ENCODE data around the gene KNDC1. TPM values are rescaled to one million over a fixed set of nuclear protein-coding genes. Genes with fewer than 3 reads are reported as not detected.

The KNDC1 gene
- total RNA-seq, 1 experiment from 2014 or later = 15.7 TPM

GRCh38 chr10:133194151-133194550 is 34.1 kb downstream of the KNDC1 start:
- H3K9ac ChIP-seq (ENCODE audit: extremely low read depth, insufficient read length, low read length) = no peak overlapping the region

More at GRCh38 chr10:133194151-133194550, 34.1 kb downstream of the KNDC1 start:
- Histone ChIP-seq H3K79me2 (ENCODE audit: insufficient read depth, low read length) (no peaks in the 10 kb centered on the region), H2AK5ac (ENCODE audit: insufficient read length, low read length) (no peak overlapping the region), H3K9me3 (ENCODE audit: control insufficient read depth, low read depth, low read length) (no peaks in the 10 kb centered on the region), H4K5ac (ENCODE audit: insufficient read length, low read depth, low read length) (no peak overlapping the region), H2BK20ac (ENCODE audit: low read depth, low read length, poor library complexity, severe bottlenecking) (no peak overlapping the region), H3K4me2 (ENCODE audit: insufficient read depth, insufficient read length, low read length) (no peak overlapping the region), H3T11ph (ENCODE audit: low read length) (no peak overlapping the region), H3K27me3 (ENCODE audit: insufficient read depth, low read length) (no peaks in the 10 kb centered on the region), H4K8ac (replicated peaks; ENCODE audit: insufficient read length, low read depth, low read length) (no peak overlapping the region), H3K4ac (ENCODE audit: low read depth, low read length) (no peak overlapping the region), H2BK15ac (ENCODE audit: low read depth, low read length) (no peak overlapping the region), H4K91ac (ENCODE audit: insufficient read length, low read depth, low read length) (no peak overlapping the region), H3K27ac (ENCODE audit: insufficient read length, low read depth, low read length) (no peak overlapping the region), H3K4me1 (ENCODE audit: insufficient read depth, low read length) (no peaks in the 10 kb centered on the region), H2BK120ac (ENCODE audit: low read depth, low read length, poor library complexity, severe bottlenecking) (no peak overlapping the region), H3K23me2 (ENCODE audit: insufficient read length, low read depth, low read length, poor library complexity, severe bottlenecking) (no peaks in the 10 kb centered on the region), H2BK12ac (ENCODE audit: insufficient read length, low read depth, low read length) (no peak overlapping the region), H2BK5ac (ENCODE audit: insufficient read length, low read length) (no peak overlapping the region), H3K23ac (ENCODE audit: insufficient read length, low read depth, low read length) (no peak overlapping the region), H3K14ac (ENCODE audit: insufficient read depth, low read length) (no peak overlapping the region), H2AFZ (ENCODE audit: low read length) (no peak overlapping the region), H3K56ac (ENCODE audit: insufficient read length, low read depth, low read length) (no peak overlapping the region), H3K18ac (ENCODE audit: insufficient read length, low read depth, low read length) (no peak overlapping the region), H3K79me1 (ENCODE audit: insufficient read depth, low read depth, low read length, poor library complexity, severe bottlenecking) (no peaks in the 10 kb centered on the region), H4K20me1 (ENCODE audit: control insufficient read depth, insufficient read depth, insufficient read length) (no peaks in the 10 kb centered on the region)
- H3K27me3 Mint-ChIP-seq (ENCODE audit: low read depth) = peaks cover 16% of the 10 kb centered on the region
- no peak overlapping the region for H3K27ac Mint-ChIP-seq
- 0 out of 4 replicates have a peak, but pooled peaks cover 0 to 2% of the 10 kb centered on the region in 2 experiments for H3K4me1 Mint-ChIP-seq
- H3K36me3 Mint-ChIP-seq (ENCODE audit: insufficient read depth in 1 of 3, low read depth in 3 of 3) = peaks cover 0 to 32% (median 21%) of the 10 kb centered on the region in 3 experiments
- WGBS (ENCODE audit: extremely low coverage, insufficient read length, low lambda C conversion rate) = no CpG with 5 or more reads among the region's 4 CpGs
- TF ChIP-seq CTCF (conservative IDR thresholded peaks at IDR 0.05) = no peak
- peaks cover 17 to 32% of the 10 kb centered on the region in 2 experiments for H3K9me3 Mint-ChIP-seq
- no peak overlapping the region for H3K4me3 Mint-ChIP-seq
- no peak for DNase-seq

Measured in H9 (cell line).